ENCODE results near the gene DLK1.

Gene DLK1

DNA sequence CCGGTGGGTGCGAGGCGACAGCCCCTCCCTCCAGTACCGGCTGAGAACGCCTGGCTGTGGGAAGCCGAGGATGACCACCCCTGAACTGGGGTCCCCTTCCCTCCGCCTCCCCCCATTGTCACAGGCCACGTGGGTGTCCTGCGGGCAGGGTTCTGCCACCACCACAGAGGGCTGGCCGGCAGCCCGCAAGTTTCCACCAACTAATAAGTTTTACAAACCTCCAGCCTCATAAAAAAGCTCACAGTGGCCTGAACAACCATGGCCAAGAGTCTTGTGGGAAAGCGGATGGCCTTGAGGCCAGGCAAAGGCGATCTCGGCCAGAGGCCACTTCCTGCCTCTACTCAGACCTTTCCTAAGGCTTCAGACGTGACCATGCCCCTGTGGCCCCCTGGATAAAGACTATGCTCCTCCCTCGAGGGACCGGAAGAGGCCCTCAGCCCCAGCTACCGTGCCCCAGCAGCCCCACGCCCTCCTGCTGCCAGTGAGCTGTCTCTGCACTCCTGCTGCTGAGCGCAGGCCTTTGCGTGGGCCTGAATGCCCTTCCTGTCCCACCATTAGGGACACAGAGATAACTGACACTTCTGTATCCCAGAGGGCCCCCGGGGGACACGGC lies 46.1 kb upstream of the DLK1 start:
- TF ChIP-seq, protein P1, sequence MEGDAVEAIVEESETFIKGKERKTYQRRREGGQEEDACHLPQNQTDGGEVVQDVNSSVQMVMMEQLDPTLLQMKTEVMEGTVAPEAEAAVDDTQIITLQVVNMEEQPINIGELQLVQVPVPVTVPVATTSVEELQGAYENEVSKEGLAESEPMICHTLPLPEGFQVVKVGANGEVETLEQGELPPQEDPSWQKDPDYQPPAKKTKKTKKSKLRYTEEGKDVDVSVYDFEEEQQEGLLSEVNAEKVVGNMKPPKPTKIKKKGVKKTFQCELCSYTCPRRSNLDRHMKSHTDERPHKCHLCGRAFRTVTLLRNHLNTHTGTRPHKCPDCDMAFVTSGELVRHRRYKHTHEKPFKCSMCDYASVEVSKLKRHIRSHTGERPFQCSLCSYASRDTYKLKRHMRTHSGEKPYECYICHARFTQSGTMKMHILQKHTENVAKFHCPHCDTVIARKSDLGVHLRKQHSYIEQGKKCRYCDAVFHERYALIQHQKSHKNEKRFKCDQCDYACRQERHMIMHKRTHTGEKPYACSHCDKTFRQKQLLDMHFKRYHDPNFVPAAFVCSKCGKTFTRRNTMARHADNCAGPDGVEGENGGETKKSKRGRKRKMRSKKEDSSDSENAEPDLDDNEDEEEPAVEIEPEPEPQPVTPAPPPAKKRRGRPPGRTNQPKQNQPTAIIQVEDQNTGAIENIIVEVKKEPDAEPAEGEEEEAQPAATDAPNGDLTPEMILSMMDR (IDR thresholded peaks at IDR 0.05; ENCODE audit: control insufficient read depth, extremely low read depth, insufficient read depth) = no peak
- DNase-seq (ENCODE audit: low read depth) = no peak
- H3K4me3 ChIP-seq (ENCODE audit: low read depth, low read length) = no peak overlapping the region

DNA sequence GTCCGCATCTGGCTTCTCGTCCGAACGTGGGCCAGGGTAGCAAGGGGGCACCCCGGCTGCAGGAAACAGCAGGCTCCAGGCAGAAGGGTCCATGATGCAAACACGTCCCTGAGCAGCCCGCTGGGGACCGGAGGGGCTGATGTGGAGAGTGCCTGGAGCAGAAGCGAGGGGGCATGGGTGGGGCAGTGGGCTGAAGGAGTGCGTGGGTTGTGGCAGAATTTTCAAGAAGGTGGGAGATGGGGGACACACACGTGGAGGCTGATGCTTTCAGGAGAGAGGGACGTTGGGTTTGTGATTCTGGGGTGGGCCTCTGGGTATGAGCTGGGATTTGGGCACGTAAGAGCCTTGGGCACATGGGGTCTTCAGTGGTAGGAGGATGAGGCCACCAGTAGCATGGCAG lies 45.6 kb upstream of the DLK1 start:
- TF ChIP-seq, protein P1 (IDR thresholded peaks at IDR 0.05; ENCODE audit: control insufficient read depth, extremely low read depth, insufficient read depth) = no peak
- no peak overlapping the region for H3K4me3 ChIP-seq (ENCODE audit: low read depth, low read length)
- DNase-seq (ENCODE audit: low read depth) = no peak

DNA sequence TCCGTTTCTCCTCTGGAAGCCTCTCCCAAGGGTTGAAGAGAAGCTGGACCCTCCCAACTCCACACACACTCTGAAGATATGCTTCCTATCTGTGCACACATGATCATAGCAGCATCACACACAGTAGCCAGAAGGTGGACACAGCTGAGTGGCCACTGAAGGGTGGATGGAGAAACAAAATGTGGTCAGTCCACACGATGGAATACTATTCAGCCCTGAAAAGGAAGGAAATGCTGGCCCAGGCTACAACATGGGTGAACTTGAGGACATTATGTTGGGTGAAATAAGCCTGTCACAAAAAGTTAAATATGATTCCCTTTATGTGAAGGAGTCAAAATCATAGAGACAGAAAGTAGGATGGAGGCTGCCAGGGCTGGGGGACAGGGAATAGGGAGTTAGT lies 43.9 kb upstream of the DLK1 start:
- TF ChIP-seq, protein P1 (IDR thresholded peaks at IDR 0.05; ENCODE audit: control insufficient read depth, extremely low read depth, insufficient read depth) = no peak
- no peak overlapping the region for H3K4me3 ChIP-seq (ENCODE audit: low read depth, low read length)
- no peak for DNase-seq (ENCODE audit: low read depth)

DNA sequence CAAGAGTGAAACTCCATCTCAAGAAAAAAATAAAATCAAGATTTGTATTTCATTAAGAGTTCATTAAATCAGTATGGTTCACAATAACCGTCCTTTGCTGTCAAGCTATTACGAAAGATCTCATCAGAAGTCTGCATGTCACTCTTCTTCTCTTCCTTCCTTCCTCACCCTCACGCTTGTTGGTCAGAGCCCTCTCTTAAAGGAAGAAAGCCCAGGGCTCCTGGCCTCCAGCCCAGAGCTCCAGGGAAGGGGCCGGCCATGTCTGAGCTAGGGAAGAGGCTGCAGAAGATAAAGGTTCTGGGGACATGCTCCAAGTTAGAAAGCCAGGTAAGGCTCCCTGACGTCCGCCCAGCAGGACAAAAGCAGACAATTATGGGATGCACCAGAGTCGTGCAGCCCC lies 43.1 kb upstream of the DLK1 start:
- no peak overlapping the region for H3K4me3 ChIP-seq (ENCODE audit: low read depth, low read length)
- DNase-seq (ENCODE audit: low read depth) = no peak
- TF ChIP-seq, protein P1 (IDR thresholded peaks at IDR 0.05; ENCODE audit: control insufficient read depth, extremely low read depth, insufficient read depth) = no peak

DNA sequence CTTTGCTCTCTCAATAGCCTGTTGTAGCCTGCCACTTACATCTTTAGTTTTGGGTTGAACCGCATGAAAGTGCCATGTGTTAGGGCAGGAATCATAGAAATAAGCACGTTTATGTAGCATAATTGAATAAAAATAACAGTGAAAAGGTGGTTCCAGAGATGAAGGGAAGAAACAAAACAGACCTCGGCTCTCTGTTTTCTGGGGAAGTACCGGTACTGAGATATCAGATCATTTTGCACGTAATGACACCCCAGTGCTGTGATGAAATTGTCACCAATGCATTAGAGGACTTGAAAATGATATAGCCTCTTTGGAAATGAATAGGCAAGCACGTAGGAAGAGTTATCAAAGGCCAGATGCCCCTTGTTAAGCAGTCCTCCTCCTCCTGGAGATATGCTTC lies 42.5 kb upstream of the DLK1 start:
- DNase-seq (ENCODE audit: low read depth) = no peak
- H3K4me3 ChIP-seq (ENCODE audit: low read depth, low read length) = no peak overlapping the region
- TF ChIP-seq, protein P1 (IDR thresholded peaks at IDR 0.05; ENCODE audit: control insufficient read depth, extremely low read depth, insufficient read depth) = no peak

DNA sequence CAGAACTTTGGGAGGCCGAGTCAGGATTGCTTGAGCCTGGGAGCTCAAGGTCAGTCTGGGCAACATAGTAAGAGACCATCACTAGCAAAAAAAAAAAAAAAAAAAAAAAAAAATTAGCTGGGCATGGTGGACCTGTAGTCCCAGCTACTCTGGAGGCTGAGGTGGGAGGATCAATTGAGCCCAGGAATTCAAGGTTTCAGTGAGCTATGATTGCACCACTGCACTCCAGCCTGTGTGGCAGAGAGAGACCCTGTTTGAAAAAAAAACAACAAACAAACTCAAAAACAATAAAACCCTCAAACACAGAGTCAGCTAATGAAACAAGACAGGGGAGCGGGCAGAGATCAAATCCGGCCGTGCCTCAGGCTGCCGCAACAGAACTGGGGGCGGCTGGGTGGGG lies 41.7 kb upstream of the DLK1 start:
- DNase-seq (ENCODE audit: low read depth) = no peak
- H3K4me3 ChIP-seq (ENCODE audit: low read depth, low read length) = no peak overlapping the region
- TF ChIP-seq, protein P1 (IDR thresholded peaks at IDR 0.05; ENCODE audit: control insufficient read depth, extremely low read depth, insufficient read depth) = no peak

DNA sequence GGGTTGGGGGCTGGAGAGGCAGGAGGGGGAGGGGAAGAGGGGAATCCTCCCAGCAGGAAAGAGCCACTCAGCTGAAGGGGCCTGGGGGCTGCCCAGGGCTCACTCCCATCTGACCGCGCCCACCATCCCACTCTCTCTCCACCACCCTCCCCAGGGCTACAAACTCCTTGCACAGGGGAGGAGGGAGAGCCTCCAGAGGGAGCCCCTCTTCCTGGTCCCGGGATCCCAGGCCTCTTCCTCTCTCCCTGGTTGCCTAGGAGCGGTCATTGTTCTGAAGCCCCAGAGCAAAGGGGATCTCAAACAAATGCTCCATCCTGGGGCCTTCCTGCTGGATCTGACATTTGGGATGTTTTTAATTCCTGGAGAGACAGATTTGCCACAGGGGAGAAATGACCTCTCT lies 39.8 kb upstream of the DLK1 start:
- TF ChIP-seq, protein P1 (IDR thresholded peaks at IDR 0.05; ENCODE audit: control insufficient read depth, extremely low read depth, insufficient read depth) = no peak
- no peak for DNase-seq (ENCODE audit: low read depth)
- H3K4me3 ChIP-seq (ENCODE audit: low read depth, low read length) = no peak overlapping the region

Measured in LNCaP clone FGC (cell line).